HG03175 (cell line): ENCODE results near the gene PCYT2.

Experiments used
- ATAC-seq: cut with Tn5 transposase; IDR thresholded peaks from one replicate; pipeline ENCODE4 v1.9.1; 2021; ENCODE audit warnings: mild to moderate bottlenecking, moderate library complexity; ENCODE audit not compliant: unreplicated experiment

The PCYT2 gene

DNA sequence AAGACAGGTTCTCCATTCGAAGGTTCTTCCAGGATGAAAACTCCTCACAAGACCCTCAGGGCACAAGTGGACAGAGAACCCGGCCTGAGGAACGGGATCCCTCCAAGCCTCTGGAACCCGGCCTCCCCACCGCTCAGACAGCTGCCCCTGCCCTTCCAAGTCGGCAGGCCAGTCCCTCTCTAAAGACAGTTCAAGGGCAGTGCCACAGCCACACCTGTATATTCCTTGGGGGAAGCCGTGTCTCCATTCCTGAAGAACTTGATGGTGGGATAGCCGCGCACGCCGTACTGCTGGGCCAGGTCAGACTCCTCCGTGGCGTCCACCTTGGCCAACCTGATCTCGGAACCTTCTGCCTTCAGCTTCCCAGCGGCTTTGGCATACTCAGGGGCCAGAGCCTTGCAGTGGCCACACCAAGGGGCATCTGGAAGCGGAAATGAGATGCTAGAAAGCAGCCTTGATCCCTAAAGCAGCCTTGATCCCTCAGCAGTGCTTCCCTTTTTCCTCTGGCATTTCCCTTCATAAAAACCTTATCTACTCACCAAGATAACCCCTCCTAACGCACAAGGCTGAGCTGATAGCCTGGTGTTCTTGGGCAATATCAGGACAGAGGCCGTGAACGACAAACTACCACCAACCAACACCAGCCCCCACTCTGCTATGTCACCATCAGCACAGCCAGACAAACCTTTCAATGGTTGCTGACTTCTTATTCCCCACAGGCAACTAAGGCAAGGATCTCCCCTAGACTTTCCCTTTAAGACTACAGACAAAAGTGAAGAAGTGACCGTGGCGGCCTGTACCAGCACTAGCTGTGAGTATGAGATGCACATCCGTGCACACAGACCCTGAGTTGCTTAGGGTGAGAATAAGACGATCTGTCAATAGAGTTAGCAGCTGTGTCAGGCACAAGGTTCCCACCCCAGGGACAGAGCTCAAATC is 52.0 kb downstream of the PCYT2 start:
- no peak for ATAC-seq

DNA sequence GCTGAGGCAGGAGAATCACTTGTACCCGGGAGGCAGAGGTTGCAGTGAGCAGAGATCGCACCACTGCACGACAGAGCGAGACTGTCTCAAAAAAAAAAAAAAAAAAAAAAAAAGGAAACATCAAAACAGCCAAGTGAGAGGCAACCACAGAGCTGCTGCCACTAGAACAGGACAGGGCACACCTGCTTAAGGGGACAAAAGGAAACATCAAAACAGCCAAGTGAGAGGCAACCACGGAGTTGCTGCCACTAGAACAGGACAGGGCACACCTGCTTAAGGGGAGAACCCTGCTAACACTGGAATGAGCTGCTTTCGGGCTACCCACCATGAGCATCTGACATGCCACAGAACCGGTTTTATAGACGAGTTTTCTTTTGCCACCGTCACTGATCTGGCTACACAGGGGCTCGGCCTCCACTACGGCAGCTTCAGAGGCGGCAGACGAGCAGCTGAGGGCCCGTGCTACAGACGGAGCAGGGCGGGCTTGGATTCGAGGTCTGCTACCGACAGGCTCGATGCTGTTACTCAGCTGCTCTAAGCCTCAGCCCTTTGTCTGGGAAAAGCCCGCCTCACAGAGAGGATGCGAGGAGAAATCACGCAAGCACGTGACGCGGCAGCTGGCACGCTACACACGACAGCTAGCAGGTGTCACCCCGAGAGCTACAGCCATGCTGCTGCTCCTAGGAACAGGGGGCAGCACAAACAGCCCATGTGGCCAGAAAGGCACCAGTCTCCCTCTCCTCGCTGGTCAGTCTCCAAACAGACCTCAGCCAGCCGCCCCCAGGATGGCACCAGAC is 52.8 kb downstream of the PCYT2 start:
- no peak for ATAC-seq

DNA sequence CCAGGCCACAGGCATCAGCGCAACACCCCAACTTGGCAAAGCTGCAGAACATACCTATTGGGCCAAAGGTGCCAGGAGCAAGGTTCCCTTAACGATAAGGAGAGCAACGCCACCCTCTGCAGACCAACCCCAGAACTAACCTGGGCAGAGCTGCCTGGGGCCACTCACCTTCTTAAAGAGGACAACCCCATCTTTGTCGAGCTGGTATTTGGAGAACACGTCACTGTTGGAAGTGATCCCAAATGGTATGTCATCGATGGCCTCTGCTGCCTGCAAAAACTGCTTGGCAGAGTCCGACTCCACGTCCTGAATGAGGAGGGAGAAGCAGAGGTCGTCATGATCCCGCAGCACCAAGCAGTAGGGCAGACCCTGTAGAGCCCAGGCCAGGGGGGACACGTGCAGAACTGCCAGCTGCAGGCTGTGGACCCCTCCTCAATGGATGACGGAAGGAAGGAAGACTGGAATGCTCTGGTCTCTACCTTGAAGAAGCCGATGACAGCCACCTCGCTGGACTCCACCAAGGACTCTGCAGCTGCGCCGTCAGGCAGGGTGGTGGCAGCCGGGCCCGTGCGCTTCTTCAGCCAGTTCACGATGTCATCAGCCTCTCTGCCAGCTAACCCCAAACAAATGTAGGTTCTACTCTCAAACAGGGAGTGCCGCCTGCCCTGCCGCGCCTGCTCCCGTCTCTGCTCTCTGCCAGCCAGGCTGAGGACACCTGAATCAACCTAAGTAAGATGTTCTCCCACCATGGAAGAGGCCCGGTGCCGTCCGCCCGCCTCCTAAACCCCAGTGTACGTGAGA is 56.0 kb downstream of the PCYT2 start:
- ATAC-seq, result no peak

DNA sequence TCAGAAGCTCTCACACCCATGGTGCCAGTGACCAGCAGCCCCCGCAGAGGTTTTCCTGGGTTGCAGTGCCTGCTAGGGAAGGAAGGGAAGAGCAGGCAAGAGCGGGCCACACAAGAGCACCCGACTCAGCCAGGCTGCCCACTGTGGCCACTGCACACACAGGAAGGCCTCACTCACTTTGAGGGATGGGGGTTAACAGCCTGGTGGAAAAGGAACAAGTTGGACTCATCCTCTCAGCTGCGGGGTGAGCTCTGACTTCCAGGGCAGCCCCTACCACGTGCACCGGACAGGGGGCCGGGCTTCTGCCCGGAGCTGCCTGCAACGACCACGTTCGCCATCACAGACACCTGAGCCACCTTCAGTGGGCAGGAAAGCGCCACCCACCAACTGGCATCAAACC is 59.0 kb downstream of the PCYT2 start:
- ATAC-seq, result no peak

DNA sequence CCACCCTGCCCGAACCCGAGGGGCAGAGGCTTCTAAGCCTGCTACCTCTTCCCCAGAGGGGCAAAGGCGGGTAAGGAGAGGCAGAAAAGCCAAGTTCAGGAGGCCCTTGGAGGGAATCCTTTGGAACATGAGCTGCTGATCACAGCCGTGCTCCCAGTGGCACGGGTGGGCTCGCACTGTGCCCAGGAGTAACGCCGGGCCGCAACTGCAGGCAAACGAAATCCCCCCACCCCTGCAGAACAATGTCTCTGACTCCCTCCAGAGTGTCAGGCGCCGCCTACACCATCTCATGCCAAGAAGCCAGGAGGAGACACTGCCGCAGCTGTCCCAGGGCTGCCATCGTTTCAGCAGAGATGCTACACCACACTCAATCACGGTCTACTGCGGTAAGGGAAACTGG is 59.8 kb downstream of the PCYT2 start:
- ATAC-seq, result no peak
